GM12891 (cell line): ENCODE data around the gene TNFAIP2.
A peak's percentile ranks its signal among the peaks of the same experiment; 100 is the strongest.

ENCODE experiments used
- DNase-seq: peaks from one replicate; pipeline ENCODE4 v3.0.0; 2011; ENCODE audit warnings: low spot score; ENCODE audit not compliant: insufficient read length
- FAIRE-seq: peaks from 2 replicates; lab custom pipeline; 2011; peaks lifted over from hg19 to GRCh38; lab: Jason Lieb, UNC
- PAX5 ChIP-seq: IDR thresholded peaks from 2 replicates; pipeline ENCODE4 v1.6.1; 2011; ENCODE audit warnings: low read length, moderate library complexity, mild to moderate bottlenecking; ENCODE audit not compliant: insufficient read depth, severe bottlenecking
- POLR2A ChIP-seq: IDR thresholded peaks from 2 replicates; pipeline ENCODE4 v1.6.1; 2011; ENCODE audit warnings: low read depth, low read length, control low read depth
- POLR2AphosphoS5 ChIP-seq: IDR thresholded peaks from 2 replicates; pipeline ENCODE4 v1.6.1; 2011; ENCODE audit warnings: low read depth, low read length, control low read depth
- POU2F2 ChIP-seq: IDR thresholded peaks from 2 replicates; pipeline ENCODE4 v1.6.1; 2011; ENCODE audit warnings: low read depth, mild to moderate bottlenecking, control low read depth, low read length, moderate library complexity
- SPI1 ChIP-seq: IDR thresholded peaks from 2 replicates; pipeline ENCODE4 v1.6.1; 2011; ENCODE audit warnings: low read depth, low read length, control low read depth
- TAF1 ChIP-seq: IDR thresholded peaks from 2 replicates; pipeline ENCODE4 v1.6.1; 2011; ENCODE audit warnings: low read depth, low read length, control low read depth

TNFAIP2 gene

DNA sequence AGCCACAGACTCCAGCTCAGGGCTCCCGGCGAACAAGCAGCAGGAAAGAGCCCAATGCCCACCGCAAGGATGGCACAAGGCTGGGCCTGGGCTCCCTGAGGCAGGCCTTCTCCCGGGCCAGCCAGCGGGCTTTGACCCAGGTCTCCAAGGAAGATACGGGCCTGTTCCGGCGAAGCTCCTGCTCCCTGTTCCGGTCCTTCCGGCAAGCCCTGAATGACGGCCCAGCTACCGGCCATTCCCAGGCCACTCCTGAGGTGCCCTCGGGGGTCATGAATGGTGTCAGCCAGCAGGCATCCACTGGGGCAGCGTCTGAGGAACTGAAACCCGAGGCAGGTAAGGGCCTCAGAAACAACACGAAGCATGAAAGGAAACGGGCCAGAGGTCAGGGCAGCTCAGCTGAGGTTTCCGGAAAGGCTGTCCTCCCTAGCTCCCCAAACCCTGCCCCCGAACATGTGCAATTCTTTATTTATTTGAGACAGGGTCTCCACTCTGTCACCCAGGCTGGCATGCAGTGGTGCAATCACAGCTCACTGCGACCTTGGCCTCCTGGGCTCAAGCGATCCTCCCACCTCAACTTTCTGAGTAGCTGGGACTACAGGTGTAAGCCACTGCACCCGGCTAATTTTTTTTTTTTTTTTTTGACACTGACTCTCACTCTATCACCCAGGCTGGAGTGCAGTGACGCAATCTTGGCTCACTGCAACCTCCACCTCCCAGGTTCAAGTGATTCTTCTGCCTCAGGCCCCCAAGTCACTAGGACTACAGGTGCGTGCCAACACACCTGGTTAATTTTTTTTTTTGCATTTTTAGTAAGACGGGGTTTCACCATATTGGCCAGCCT, 22.8 kb upstream of the TNFAIP2 start:
- no peak for TF ChIP-seq POU2F2
- peak; percentile 96 for TF ChIP-seq SPI1
- no peak for DNase-seq
- FAIRE-seq = peak; percentile 93

DNA sequence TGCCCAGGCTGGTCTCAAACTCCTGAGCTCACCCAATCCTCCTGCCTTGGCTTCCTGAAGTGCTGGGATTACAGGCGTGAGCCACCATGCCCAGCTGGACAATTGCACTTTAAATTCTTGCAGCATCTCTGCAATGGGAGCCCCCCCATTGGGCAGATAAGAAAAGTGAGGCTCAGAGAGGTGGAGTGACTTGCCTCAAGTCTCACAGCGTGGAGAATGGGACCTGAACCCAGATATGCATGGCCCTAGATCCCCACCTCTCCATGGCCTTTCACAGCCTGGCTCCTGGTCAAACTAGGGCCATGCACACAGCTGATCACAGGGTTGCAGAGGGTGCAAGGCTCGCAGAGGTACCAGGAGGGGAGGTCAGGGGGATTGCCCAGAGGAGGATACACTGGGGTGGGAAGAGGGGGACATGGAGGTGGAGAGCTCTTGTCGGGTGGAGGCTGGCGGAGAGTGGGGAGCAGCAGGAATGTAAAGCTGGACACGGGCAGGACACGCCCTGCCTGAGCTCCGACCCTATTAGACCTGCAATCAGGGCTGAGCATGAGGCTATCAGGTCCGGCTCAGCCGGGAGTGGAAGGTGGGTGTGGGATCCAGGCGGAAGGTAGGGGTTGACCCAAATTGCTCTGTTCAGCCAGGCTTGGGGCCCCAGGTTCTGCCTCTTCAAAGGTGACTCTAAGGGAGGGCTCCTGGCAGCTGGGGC, 21.9 kb upstream of the TNFAIP2 start:
- TF ChIP-seq SPI1 (no peak), TAF1 (no peak), POU2F2 (no peak), POLR2A (no peak), POLR2AphosphoS5 (no peak)
- no peak for DNase-seq
- peak; percentile 47 for FAIRE-seq

DNA sequence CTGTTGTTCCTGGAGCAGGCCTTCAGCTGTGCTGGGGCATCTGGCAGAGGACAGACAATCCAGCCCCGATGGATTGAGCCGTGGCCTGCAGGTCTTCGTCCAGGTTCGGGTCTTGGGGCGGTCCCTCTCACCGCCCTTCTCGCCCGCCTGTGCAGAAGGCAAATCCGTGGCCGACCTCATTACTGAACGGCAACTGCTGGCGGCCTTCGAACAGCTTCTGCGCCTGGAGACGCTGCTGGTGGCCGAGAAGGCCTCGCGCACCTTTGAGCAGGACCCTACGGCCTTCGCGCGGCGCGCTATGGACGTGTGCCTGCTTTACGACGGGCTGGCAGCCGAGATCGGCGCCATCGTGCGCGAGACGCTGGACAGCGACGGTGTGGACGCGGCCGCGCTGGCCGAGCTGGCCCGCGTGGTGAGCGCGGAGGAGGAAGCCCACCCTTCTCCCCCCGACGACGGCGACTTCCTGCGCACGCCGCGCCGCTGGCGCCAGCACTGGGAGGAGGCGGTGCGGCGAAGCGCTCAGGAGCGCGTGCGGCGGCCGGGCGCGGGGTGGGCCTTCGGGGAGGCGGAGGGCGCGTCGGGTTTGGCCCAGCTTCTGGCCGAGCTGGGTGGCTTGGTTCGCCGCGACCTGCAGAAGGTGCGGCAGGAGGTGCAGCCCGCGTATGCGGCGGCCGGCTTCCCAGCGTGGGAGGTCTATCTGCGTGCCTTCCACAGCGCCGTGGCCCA, 21.1 kb upstream of the TNFAIP2 start:
- TF ChIP-seq TAF1 (no peak), POU2F2 (no peak)
- no peak for DNase-seq
- FAIRE-seq = peak; percentile 65

DNA sequence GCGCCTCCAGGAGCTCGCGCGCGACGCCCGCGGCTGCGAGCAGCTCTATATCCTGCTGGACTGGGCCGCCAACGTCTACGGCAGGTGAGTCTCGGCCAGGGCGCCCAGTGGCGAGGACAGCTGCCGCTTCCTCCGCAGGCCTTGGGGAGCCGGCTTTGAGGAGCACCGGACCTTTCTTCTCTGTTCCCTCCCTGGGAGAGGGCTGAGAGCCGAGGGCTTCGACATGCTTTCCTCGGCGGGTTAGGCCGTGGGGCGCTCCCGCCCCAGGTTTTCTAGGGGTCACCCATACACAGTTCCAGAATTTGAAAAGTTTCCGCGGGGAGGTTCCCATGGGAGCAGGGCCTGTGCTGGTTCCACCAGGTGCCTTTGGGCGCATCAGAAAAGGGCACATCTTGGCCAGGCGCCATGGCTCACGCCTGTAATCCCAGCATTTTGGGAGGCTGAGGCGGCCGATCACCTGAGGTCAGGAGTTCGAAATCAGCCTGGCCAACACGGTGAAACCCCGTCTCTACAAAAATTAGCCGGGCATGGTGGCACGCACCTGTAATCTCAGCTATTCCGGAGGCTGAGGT, 20.5 kb upstream of the TNFAIP2 start:
- TF ChIP-seq SPI1 (no peak), PAX5 (no peak), TAF1 (no peak), POLR2A (no peak), POLR2AphosphoS5 (no peak), POU2F2 (no peak)
- no peak for DNase-seq
- FAIRE-seq = no peak

DNA sequence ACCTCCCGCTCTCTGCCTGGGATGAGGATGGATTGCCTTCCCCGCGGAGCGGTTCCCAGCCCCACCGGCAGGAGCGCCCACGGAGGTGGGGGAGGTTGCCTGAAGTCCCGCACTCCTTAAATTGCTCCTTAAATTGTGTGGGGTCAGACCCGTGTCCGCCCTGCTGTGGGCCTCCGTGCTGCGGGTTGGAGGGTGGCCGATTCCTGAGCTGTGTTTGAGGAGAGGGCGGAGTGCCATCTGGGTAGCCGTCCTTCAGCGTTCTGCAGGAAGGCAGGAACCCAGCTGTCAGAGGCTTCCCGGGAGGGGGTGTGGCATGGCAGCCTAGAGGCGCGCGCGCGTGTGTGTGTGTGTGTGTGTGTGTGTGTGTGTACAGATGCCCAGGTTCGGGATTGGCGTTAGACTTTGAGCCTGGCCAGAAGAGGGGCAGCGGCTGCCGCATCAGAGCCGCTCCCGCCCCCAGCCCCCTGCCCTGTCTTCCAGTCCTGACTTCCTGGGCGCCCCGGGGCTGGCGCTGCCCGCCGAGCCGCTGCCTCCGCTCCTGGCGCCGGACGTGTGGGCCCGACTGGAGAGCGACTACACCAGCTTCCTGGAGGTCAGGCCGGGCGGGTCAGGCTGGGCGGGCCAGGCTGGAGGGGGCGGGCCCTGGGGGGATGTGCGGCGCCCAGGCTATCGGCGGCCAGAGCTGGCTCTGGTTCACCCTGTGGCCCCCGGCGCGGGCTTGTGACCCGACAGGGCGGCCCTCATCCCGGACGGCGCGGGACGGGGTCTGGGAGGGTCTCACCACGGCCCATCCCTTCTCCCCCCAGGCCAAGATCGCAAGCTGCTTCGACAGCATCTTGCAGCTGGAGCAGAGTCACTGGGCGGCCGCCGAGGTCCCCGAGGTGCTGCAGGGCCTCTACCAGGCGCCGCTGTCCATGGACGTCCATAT, 19.5 kb upstream of the TNFAIP2 start:
- TF ChIP-seq POLR2AphosphoS5 = no peak
- no peak for TF ChIP-seq PAX5
- TF ChIP-seq SPI1 = no peak
- no peak for TF ChIP-seq POU2F2
- TF ChIP-seq TAF1 = no peak
- no peak for TF ChIP-seq POLR2A
- FAIRE-seq = peak; percentile 9
- DNase-seq = no peak

DNA sequence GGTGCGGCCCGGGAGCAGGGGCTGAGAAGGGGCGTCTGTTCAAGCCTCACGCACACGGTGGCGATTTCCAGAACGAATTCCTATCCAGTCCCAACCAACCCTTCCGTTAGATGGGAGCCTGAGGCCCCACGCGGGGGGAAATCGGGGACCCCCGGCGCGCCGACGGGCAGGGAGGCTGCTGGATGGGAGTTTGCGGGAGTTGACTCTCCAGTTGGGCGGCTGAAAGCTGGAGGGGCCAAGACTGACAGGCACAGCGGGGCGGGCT, 18.9 kb upstream of the TNFAIP2 start:
- DNase-seq = no peak
- no peak for TF ChIP-seq POLR2A
- TF ChIP-seq PAX5 = no peak
- TF ChIP-seq POU2F2 = no peak
- TF ChIP-seq TAF1 = no peak
- TF ChIP-seq SPI1 = no peak
- TF ChIP-seq POLR2AphosphoS5 = no peak
- no peak for FAIRE-seq

DNA sequence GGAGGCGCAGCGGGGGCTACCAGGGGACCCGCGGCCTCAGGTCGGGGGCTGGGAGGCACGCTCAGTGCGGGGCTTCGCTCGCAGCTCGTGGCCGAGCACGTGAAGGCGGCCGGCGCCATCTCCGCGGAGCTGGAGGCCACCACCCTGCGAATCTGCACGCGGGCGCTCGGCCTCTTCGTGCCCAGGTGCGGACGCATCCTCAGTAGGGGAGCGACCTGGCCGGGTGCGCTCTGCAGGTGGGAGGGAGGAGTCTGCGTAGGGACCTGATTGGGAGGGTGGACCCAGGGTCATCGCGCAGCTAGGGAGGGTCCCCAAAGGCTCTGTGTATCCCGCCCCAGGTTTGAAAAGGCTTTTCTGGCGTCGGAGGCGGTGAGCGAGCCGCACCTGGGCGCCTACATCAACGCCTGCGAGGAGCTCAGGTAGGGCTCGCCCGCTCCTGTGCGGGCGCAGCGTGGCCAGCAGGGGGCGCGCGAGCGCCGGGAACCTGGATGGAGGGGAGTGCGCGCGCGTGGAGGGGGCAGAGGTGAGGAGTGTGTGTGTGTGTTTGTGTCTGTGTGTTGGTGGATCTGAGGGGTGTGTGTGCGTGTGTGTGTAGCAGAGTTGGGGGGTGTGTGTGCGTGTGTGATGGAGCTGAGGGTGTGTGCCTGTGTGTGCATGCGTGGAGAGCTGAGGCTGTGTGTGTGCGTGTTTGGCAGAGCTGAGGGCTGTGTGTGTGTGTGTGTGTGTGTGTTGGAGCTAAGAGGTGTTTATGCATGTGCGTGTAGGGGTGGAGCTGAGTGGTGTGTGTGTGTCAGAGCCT, 18.4 kb upstream of the TNFAIP2 start:
- DNase-seq = peak; percentile 88
- no peak for TF ChIP-seq POLR2A
- TF ChIP-seq POU2F2 = no peak
- no peak for TF ChIP-seq SPI1
- no peak for TF ChIP-seq PAX5
- TF ChIP-seq TAF1 = no peak
- TF ChIP-seq POLR2AphosphoS5 = no peak
- FAIRE-seq = peak; percentile 93

DNA sequence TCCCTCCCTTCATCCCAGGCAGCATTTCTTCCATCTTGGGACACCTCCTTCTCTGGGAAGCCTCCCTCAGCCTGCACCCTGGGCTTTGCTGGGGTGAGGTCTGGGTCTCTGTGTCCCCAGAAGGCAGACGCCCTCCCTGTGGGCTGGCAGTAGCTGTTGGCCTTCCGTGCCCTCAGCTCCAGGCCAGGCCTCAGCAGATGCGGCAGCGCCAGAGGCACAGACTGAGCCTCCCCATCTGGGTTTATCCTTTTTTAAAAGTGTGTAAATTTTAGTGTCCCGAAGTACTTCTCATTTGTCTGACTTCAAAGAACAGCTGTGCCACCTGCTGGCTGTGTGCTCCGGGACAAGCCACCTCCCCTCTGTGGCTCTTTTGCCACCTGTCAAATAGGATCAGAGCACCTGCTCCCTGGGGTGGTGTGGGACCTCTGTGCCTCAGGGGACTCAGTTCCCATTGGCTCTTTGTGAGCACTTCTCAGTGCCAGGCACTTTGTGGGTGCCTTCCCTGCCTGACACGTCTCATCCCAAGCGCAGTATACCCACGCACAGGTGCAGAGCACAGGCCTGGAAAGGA, 17.6 kb upstream of the TNFAIP2 start:
- DNase-seq = no peak
- TF ChIP-seq TAF1 = no peak
- no peak for TF ChIP-seq PAX5
- no peak for FAIRE-seq
